Neuronal stem cell (in vitro differentiated cells): Measurements from ENCODE around the gene IGSF21.
"Not testable (repeated sequence)": the region's sequence is repeated elsewhere in the genome, so short reads cannot be mapped to it uniquely, and the experiment has no call there.

Experiments
- DNase-seq: peaks from one replicate; pipeline ENCODE4 v3.0.0-alpha.2; 2013; ENCODE audit warnings: low spot score
- H2AFZ ChIP-seq: one replicate; pipeline ENCODE4 v1.6.1; 2013; ENCODE audit warnings: mild to moderate bottlenecking, low read length, inconsistent platforms
- H2AK5ac ChIP-seq: 2 replicates; pipeline ENCODE4 v1.6.1; 2013; ENCODE audit warnings: low read depth, mild to moderate bottlenecking, inconsistent platforms, low read length, moderate library complexity, mixed read lengths
- H2BK120ac ChIP-seq: 2 replicates; pipeline ENCODE4 v1.6.1; 2013; ENCODE audit warnings: low read depth, mild to moderate bottlenecking, inconsistent platforms, low read length, moderate library complexity, mixed read lengths
- H2BK12ac ChIP-seq: one replicate; pipeline ENCODE4 v1.6.1; 2013; ENCODE audit warnings: low read length, inconsistent platforms
- H2BK15ac ChIP-seq: 2 replicates; pipeline ENCODE4 v1.6.1; 2013; ENCODE audit warnings: mild to moderate bottlenecking, low read length, inconsistent platforms, mixed read lengths
- H2BK5ac ChIP-seq: one replicate; pipeline ENCODE4 v1.6.1; 2013; ENCODE audit warnings: inconsistent platforms, mild to moderate bottlenecking, low read length, moderate library complexity
- H3K14ac ChIP-seq: one replicate; pipeline ENCODE4 v1.6.1; 2013; ENCODE audit warnings: low read length, inconsistent platforms
- H3K18ac ChIP-seq: 2 replicates; pipeline ENCODE4 v1.6.1; 2013; ENCODE audit warnings: low read length, inconsistent platforms
- H3K23ac ChIP-seq: 2 replicates; pipeline ENCODE4 v1.6.1; 2013; ENCODE audit warnings: low read depth, mild to moderate bottlenecking, mixed read lengths, low read length, inconsistent platforms; ENCODE audit not compliant: poor library complexity
- H3K27ac ChIP-seq: replicated peaks from 3 replicates; pipeline ENCODE4 v1.5.1; 2013; ENCODE audit warnings: low read length, inconsistent platforms
- H3K27me3 ChIP-seq, 3 experiments: 2 replicates each; pipeline ENCODE4 v1.6.1; 2013; ENCODE audit warnings: low read length in 3 of 3, mild to moderate bottlenecking in 2 of 3, inconsistent platforms in 1 of 3, low read depth in 1 of 3, mixed read lengths in 1 of 3, moderate library complexity in 1 of 3; ENCODE audit not compliant: control insufficient read depth in 3 of 3, insufficient read depth in 3 of 3
- H3K36me3 ChIP-seq, 2 donors: replicated peaks in 1 of 2; 2 replicates each; pipeline ENCODE4 v1.6.1; 2013; ENCODE audit warnings: low read length in 2 of 2; ENCODE audit not compliant: control insufficient read depth in 2 of 2, insufficient read depth in 2 of 2
- H3K4ac ChIP-seq: 2 replicates; pipeline ENCODE4 v1.6.1; 2013; ENCODE audit warnings: inconsistent platforms, mild to moderate bottlenecking, low read length, moderate library complexity
- H3K4me1 ChIP-seq, 2 donors: 1 replicate in 1 of 2; 2 replicates in 1 of 2; pipeline ENCODE4 v1.6.1; 2013; ENCODE audit warnings: low read length in 2 of 2, low read depth in 1 of 2; ENCODE audit not compliant: control insufficient read depth in 2 of 2, insufficient read depth in 1 of 2
- H3K4me2 ChIP-seq: one replicate; pipeline ENCODE4 v1.6.1; 2013; ENCODE audit warnings: mild to moderate bottlenecking, low read length, inconsistent platforms; ENCODE audit not compliant: insufficient read depth, poor library complexity, severe bottlenecking
- H3K4me3 ChIP-seq, 2 donors: 2 replicates each; pipeline ENCODE4 v1.5.1; 2013; ENCODE audit warnings: low read length in 2 of 2, mild to moderate bottlenecking in 2 of 2, inconsistent platforms in 1 of 2, moderate library complexity in 1 of 2
- H3K79me1 ChIP-seq: one replicate; pipeline ENCODE4 v1.6.1; 2013; ENCODE audit warnings: low read depth, mild to moderate bottlenecking, inconsistent platforms, low read length, moderate library complexity
- H3K9ac ChIP-seq: one replicate; pipeline ENCODE4 v1.6.1; 2013; ENCODE audit warnings: mild to moderate bottlenecking, low read depth, low read length, inconsistent platforms; ENCODE audit not compliant: poor library complexity
- H3K9me3 ChIP-seq, 2 donors: replicated peaks in 1 of 2; 2 replicates each; pipeline versions ENCODE3 to v1.6.1; 2013; ENCODE audit warnings: low read length in 2 of 2, mild to moderate bottlenecking in 2 of 2, inconsistent platforms in 1 of 2, low read depth in 1 of 2, mixed read lengths in 1 of 2, moderate library complexity in 1 of 2; ENCODE audit not compliant: control insufficient read depth in 2 of 2, insufficient read depth in 1 of 2
- H4K8ac ChIP-seq: one replicate; pipeline ENCODE4 v1.6.1; 2013; ENCODE audit warnings: low read depth, mild to moderate bottlenecking, inconsistent platforms, low read length, moderate library complexity
- H4K91ac ChIP-seq: one replicate; pipeline ENCODE4 v1.6.1; 2013; ENCODE audit warnings: low read length, low read depth, mild to moderate bottlenecking, inconsistent platforms; ENCODE audit not compliant: poor library complexity
- WGBS, 2 donors: extraction: QIAGEN DNeasy Blood & Tissue Kit; methylation state at CpG; one replicate each; pipeline ENCODE4 v1.1.7; 2013; ENCODE audit warnings: missing lambda C conversion rate in 2 of 2, mixed read lengths in 1 of 2; ENCODE audit not compliant: insufficient read length in 2 of 2, insufficient replicate concordance in 1 of 2; ENCODE audit errors: extremely low coverage in 2 of 2; 5-methylcytosine and 5-hydroxymethylcytosine counted together

Gene IGSF21

GRCh38 chr1:18363436-18363835 is 255.8 kb downstream of the IGSF21 start:
- no peak overlapping the region for H2BK120ac ChIP-seq
- H3K4ac ChIP-seq: no peak overlapping the region
- H2BK12ac ChIP-seq: no peak overlapping the region
- no CpG with 5 or more reads among the region's 3 CpGs for WGBS, 2 donors
- no peak overlapping the region for H2AFZ ChIP-seq
- no peaks in the 10 kb centered on the region for H3K36me3 ChIP-seq
- H3K4me3 ChIP-seq: no peak overlapping the region
- no peak overlapping the region for H3K27ac ChIP-seq
- H4K91ac ChIP-seq: no peak overlapping the region
- H3K23ac ChIP-seq: peak overlapping the region; percentile 90
- DNase-seq: no peak
- peak overlapping the region; percentile 55 for H4K8ac ChIP-seq
- peaks cover 0 to 4% of the 10 kb centered on the region in 2 donors for H3K4me1 ChIP-seq
- H2BK5ac ChIP-seq: peak overlapping the region; percentile 27
- H2AK5ac ChIP-seq: peak overlapping the region; percentile 54
- H3K27me3 ChIP-seq: peaks cover 0 to 4% (median 0%) of the 10 kb centered on the region in 3 experiments
- no peaks in the 10 kb centered on the region for H3K9me3 ChIP-seq
- H3K9ac ChIP-seq: no peak overlapping the region
- H3K14ac ChIP-seq: no peak overlapping the region
- H2BK15ac ChIP-seq: peak overlapping the region; percentile 84
- H3K18ac ChIP-seq: peak overlapping the region; percentile 13
- H3K79me1 ChIP-seq: no peaks in the 10 kb centered on the region
- no peak overlapping the region for H3K4me2 ChIP-seq

GRCh38 chr1:18365099-18365705 is 257.6 kb downstream of the IGSF21 start:
- no peak overlapping the region for H3K27ac ChIP-seq

GRCh38 chr1:18372505-18372904 is 264.9 kb downstream of the IGSF21 start:
- H3K9ac ChIP-seq, H3K14ac ChIP-seq, H2AFZ ChIP-seq, H2BK12ac ChIP-seq, H3K36me3 ChIP-seq, H3K23ac ChIP-seq, H3K27ac ChIP-seq, H2AK5ac ChIP-seq, H2BK15ac ChIP-seq, DNase-seq, H3K79me1 ChIP-seq, H4K8ac ChIP-seq, H2BK5ac ChIP-seq, H4K91ac ChIP-seq, H3K4ac ChIP-seq, H3K27me3 ChIP-seq, H3K4me1 ChIP-seq, H3K4me3 ChIP-seq, H3K4me2 ChIP-seq, H2BK120ac ChIP-seq, H3K9me3 ChIP-seq, H3K18ac ChIP-seq: not testable (repeated sequence)

More at GRCh38 chr1:18365099-18365705, 257.6 kb downstream of the IGSF21 start:
- Histone ChIP-seq H3K18ac (peak overlapping the region; percentile 73), H3K23ac (peak overlapping the region; percentile 92), H3K9me3 (no peaks in the 10 kb centered on the region), H3K9ac (peak overlapping the region; percentile 66), H3K27me3 (peaks cover 0 to 4% (median 0%) of the 10 kb centered on the region in 3 experiments), H3K79me1 (no peaks in the 10 kb centered on the region), H4K91ac (peak overlapping the region; percentile 76), H2BK15ac (peak overlapping the region; percentile 31), H3K4me1 (peaks cover 0 to 4% of the 10 kb centered on the region in 2 donors), H4K8ac (no peak overlapping the region), H3K4ac (no peak overlapping the region), H3K14ac (peak overlapping the region; percentile 95), H3K4me2 (no peak overlapping the region), H2BK120ac (no peak overlapping the region), H2BK5ac (no peak overlapping the region), H2BK12ac (peak overlapping the region; percentile 91), H3K4me3 (peak overlapping the region in 1 of 2 donors; percentile 48), H2AK5ac (peak overlapping the region; percentile 61), H2AFZ (no peak overlapping the region), H3K36me3 (no peaks in the 10 kb centered on the region)
- WGBS, 2 donors: no CpG with 5 or more reads among the region's 31 CpGs
- no peak for DNase-seq

DNA sequence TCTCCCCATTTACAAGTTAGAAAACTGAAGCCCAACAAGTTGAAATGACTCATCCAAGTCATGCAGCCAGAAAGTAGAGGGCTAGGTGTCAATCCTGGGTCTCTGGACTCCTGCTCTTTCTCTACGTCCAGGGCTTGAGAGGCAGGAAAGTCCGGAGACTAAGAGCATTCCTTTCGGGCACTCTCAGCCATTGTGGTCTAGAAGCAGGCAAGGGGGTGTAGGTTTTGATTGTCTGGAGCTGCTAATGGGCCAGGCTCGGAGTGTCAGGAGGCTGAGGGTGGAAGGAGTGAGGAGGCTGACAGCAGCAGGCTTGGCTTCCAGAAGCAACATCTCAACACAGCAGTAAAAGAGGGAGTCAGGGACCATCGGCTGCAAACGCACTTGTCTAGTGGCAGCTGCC is 265.6 kb downstream of the IGSF21 start:
- no peaks in the 10 kb centered on the region for H3K36me3 ChIP-seq
- H3K14ac ChIP-seq: no peak overlapping the region
- H2BK12ac ChIP-seq: no peak overlapping the region
- no peak overlapping the region for H3K23ac ChIP-seq
- no peak overlapping the region for H4K8ac ChIP-seq
- no peak for DNase-seq
- no peak overlapping the region for H2BK120ac ChIP-seq
- no peak overlapping the region for H2BK15ac ChIP-seq
- no peaks in the 10 kb centered on the region for H3K27me3 ChIP-seq
- no peak overlapping the region for H2AFZ ChIP-seq
- no peak overlapping the region for H3K9ac ChIP-seq
- H2BK5ac ChIP-seq: no peak overlapping the region
- H3K4ac ChIP-seq: no peak overlapping the region
- peak overlapping the region; percentile 11 for H3K18ac ChIP-seq
- no peak overlapping the region for H4K91ac ChIP-seq
- no peak overlapping the region for H3K27ac ChIP-seq
- H3K4me2 ChIP-seq: no peak overlapping the region
- H3K79me1 ChIP-seq: no peaks in the 10 kb centered on the region
- WGBS, 2 donors: no CpG with 5 or more reads among the region's 6 CpGs
- no peaks in the 10 kb centered on the region for H3K4me1 ChIP-seq
- no peaks in the 10 kb centered on the region for H3K9me3 ChIP-seq
- H2AK5ac ChIP-seq: peak overlapping the region; percentile 11
- no peak overlapping the region for H3K4me3 ChIP-seq
